Glomerular endothelial cell (primary cell): ENCODE data around the gene GAK. TPM values are rescaled to one million over a fixed set of nuclear protein-coding genes. Genes with fewer than 3 reads are reported as not detected.

Experiments used
- DNase-seq: peaks from one replicate; pipeline ENCODE4 v3.0.0-alpha.2; 2011; ENCODE audit warnings: low read depth, low spot score; ENCODE audit errors: extremely low read depth
- total RNA-seq: library from RNA; depleted of rRNA; stranded (reverse); fragments of >200 nt; gene quantifications from 2 replicates; pipeline ENCODE4 v1.2.3, GENCODE V29; 2015

GAK gene
- total RNA-seq, 1 donor from 2014 or later: 176 TPM

GRCh38 chr4:910366-911091 lies 21.6 kb downstream of the GAK start:
- DNase-seq: no peak

- DNase-seq: no peak
Observed at GRCh38 chr4:909821-910220, 22.3 kb downstream of the GAK start.

- DNase-seq: no peak
Observed at GRCh38 chr4:909131-909571, 23.0 kb downstream of the GAK start.

- DNase-seq: no peak
Observed at GRCh38 chr4:907691-908425, 24.3 kb downstream of the GAK start.

GRCh38 chr4:907103-907400 lies 25.1 kb downstream of the GAK start:
- no peak for DNase-seq

- DNase-seq: no peak
Observed at GRCh38 chr4:906339-907102, 25.6 kb downstream of the GAK start.

GRCh38 chr4:905485-906338 lies 26.4 kb downstream of the GAK start:
- no peak for DNase-seq

- DNase-seq: no peak
Observed at GRCh38 chr4:903066-904046, 28.8 kb downstream of the GAK start.

GRCh38 chr4:901192-901910 lies 30.8 kb downstream of the GAK start:
- no peak for DNase-seq

GRCh38 chr4:900721-901120 lies 31.4 kb downstream of the GAK start:
- no peak for DNase-seq

- no peak for DNase-seq
Observed at GRCh38 chr4:900073-900472, 32.0 kb downstream of the GAK start.

GRCh38 chr4:899556-899906 lies 32.6 kb downstream of the GAK start:
- DNase-seq: no peak

- DNase-seq: no peak
Observed at GRCh38 chr4:898869-899555, 33.1 kb downstream of the GAK start.

- no peak for DNase-seq
Observed at GRCh38 chr4:898123-898522, 34.0 kb downstream of the GAK start.

- DNase-seq: no peak
Observed at GRCh38 chr4:896630-897029, 35.5 kb downstream of the GAK start.

- no peak for DNase-seq
Observed at GRCh38 chr4:896216-896615, 35.9 kb downstream of the GAK start.

- DNase-seq: no peak
Observed at GRCh38 chr4:895596-895995, 36.5 kb downstream of the GAK start.

- DNase-seq: no peak
Observed at GRCh38 chr4:893995-894705, 38.0 kb downstream of the GAK start.
